GM12892 (cell line): ENCODE results near the gene RPL10.

Source experiments
- POLR2A ChIP-seq: IDR thresholded peaks from 2 replicates; pipeline ENCODE4 v1.6.1; 2011; ENCODE audit warnings: low read depth, low read length, control low read depth
- POLR2AphosphoS5 ChIP-seq: IDR thresholded peaks from 2 replicates; pipeline ENCODE4 v1.6.1; 2011; ENCODE audit warnings: low read depth, low read length, control low read depth
- TAF1 ChIP-seq: IDR thresholded peaks from 2 replicates; pipeline ENCODE4 v1.6.1; 2011; ENCODE audit warnings: low read depth, mild to moderate bottlenecking, control low read depth, low read length, borderline replicate concordance

DNA sequence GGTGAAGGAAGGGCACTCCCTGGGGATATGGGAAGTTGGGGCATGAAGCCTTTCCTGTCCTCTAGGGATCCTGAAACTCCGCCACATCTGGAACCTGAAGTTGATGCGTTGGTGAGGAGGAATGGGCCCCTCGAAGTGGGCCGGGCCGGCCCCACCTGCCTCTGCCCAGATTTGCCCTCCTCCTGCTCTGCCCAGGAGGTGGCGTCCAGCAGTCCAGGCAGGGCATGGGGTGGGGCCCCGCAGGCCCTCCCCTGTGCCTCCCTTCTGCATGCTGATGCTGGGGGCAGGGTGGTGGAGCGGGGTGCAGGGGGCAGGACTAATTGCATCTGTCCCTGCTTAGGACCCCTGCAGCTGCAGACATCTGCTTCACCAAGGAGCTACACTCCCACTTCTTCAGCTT, 15.0 kb downstream of the RPL10 start:
- TF ChIP-seq POLR2AphosphoS5 (no peak), POLR2A (no peak), TAF1 (no peak)
